Stimulated activated CD8-positive, alpha-beta memory T cell treated with anti-CD3 and anti-CD28 coated beads, Interleukin-2, amount 100 ng/mL, for 1 hour (primary cell): Measurements from ENCODE around the gene PDE6A.

Experiments
- DNase-seq, 2 donors: peaks; one replicate each; pipeline ENCODE4 v3.0.0-alpha.2; 2020; ENCODE audit warnings: low read depth in 2 of 2

PDE6A gene

DNA sequence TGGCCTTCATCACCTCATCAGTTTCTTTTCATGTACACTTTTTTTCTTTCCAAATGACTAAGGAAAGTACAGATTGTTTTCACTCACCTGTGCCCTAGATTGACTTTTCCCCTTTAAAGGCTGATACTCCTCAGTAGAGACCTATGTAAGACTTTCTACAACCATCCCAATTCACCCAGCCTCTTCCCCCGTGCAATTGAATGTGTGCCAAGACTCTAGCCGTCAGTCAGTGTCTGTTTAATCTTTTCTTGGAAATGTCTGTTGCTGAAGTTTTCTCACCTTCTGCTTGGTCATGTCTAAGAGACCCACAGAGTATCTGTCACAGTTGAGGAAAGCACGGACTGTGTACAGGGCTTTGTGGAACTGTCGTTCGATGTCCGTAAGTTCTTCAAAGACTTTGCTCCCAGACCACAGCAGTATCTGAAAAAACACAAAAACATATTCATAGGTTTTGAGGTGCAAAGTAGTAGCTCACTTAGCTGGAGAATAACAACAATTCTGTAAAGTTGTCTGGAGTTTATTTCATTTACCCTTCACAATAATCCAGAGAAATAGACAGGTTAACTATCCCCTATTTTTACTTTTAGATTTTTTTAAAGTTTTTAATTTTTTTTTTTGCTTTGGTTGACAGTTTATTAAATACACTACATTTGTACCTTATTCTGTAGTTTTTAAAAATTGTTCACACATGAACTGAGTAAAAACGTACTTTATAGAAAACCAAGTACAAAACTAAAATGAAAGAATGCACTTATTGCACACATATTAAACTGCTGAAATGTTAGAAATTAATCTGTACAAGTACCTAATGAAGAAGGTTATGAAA lies 13.6 kb downstream of the PDE6A start:
- no peak for DNase-seq

DNA sequence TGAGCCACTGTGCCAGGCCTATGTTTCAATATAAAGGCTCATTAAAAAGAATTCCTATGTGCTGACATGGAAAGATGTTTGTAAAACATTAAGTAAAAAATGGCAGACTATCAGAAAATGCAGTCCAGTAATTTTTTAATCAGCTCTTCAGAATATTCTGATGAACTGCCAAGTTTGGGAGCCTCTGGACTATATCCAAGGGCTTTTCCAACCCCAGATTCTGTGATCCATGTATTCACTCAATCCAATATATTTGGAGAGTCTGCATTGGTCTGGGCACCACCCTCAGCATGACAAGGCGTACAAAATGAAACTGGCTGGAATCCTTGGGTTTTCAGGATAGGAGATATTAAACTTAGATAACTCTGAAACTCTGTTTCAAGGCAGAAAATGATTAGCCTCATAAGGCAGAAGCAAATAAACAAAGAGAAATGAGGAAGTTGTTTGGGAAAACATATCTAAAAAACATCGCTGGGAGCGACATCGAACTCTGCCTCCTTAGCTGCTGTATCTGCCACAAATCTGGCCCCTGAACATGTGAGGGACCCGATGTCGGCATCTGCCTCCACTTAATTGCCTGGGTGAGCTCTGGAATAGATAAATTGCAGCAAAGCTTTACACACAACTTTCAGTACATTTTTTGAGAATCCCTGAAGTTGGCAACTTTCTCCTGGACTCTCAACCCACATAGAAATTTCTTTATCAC lies 14.4 kb downstream of the PDE6A start:
- DNase-seq = no peak

DNA sequence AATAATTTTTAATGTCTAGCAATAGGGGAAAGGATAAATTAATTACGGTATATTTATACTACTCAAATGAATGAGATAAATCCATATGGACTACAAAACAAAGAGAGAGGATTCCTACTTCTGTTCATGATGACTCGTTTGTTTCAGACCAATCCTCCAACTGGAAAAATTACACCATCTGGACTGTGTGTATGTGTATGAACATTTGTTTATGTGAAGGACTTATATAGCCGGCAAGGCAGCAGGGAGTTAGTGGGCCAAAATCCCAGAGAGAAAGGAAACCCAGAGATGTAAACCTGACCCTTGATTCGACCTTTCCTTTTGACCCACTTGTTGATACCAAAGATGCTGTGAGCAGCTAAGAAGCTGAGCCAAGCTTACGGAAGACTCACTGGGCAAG lies 20.1 kb downstream of the PDE6A start:
- DNase-seq = no peak

DNA sequence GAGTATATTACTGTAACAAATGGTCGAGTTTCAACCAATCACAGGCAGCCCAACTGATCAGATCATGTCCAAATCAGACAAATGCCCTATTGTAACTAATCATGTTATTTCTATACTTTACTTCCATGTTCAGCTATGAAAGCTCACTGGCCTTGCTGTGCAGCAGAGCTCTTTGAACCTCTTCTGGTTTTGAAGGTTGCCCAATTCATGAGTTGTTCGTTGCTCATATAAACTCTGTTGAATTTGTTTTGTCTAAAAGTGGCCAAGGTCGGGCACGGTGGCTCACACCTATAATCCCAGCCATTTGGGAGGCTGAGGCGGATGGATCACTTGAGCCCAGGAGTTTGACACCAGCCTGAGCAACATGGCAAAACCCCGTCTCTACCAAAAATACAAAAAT lies 21.6 kb downstream of the PDE6A start:
- no peak for DNase-seq

DNA sequence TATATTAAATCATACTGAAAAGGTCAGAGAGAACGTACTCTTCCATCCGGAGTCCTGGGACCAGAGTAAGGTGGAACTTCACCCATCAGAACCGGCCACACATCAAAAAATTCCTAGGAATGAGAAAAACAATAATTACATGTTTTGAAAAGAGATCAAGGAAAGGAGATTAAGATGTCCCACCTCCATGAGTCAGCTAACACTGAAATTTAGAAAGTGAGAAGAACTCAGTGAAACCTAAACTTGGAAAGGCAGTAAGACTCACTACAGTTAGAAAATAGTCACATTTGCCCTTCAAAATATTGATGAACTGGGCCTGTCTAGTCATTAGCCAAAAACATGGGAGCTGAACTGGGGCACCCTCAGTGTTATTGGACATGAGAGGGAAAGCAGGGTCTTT lies 23.0 kb downstream of the PDE6A start:
- DNase-seq = no peak

DNA sequence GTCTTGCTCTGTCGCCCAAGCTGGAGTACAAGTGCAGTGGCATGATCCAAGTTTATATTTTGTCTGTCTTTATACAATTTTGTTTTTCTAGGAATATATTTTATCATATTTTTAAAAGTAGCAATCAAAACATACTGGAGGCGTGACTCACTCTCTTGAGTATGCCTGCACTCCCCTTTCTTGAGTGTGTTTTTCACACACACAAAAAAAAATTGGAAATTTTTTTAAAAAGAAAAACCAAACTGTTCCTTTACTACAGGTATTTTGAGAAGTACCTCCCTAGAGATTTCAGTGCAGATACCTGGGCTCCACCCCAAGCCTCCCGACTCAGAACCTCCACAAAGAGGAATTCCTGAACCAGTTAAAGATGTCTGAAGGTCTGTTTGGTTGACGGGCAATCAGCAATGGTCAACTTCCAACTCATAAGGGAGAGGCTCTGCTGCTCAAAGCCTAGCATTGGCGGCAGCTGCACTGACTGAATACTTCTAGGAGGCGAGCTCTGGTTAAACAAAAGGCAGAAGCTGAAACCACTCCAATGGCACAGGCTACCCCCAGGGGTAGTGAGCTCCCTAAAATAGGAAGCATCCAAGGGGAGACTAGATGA lies 27.4 kb downstream of the PDE6A start:
- no peak for DNase-seq

DNA sequence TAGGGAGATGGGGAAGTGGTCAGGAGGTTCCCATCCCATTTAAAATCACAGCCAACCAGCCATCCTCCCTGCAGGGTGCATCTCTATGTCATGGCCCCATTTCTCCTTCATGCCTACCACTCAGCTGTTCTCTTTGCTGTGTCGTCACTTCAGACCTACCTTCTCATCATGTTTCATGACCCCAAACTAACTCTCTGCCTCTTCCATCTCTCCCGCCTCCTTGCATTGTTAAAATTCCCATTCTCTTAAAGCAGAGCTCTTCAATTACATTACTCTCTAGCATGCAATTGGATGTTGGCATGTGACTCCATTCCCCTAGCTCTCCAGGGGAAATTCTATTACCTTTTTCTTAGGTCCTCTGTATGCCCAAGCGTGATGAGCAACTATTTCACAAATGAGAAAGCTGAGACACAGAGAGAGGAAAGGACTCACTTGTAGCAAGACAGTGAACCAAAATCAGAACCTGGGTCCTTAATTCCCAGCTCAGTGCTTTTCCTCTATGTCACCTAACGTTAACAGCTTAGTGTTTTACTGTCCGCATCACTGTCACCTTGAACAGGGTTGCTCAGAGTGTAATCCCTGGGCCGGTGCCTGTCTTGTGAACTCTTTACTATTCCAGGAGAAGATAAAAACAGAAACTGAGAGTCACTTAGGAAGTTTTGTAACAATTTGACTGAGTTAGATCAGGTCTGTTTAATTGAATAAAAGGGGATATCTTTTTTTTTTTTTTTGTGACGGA lies 28.1 kb downstream of the PDE6A start:
- DNase-seq = no peak

DNA sequence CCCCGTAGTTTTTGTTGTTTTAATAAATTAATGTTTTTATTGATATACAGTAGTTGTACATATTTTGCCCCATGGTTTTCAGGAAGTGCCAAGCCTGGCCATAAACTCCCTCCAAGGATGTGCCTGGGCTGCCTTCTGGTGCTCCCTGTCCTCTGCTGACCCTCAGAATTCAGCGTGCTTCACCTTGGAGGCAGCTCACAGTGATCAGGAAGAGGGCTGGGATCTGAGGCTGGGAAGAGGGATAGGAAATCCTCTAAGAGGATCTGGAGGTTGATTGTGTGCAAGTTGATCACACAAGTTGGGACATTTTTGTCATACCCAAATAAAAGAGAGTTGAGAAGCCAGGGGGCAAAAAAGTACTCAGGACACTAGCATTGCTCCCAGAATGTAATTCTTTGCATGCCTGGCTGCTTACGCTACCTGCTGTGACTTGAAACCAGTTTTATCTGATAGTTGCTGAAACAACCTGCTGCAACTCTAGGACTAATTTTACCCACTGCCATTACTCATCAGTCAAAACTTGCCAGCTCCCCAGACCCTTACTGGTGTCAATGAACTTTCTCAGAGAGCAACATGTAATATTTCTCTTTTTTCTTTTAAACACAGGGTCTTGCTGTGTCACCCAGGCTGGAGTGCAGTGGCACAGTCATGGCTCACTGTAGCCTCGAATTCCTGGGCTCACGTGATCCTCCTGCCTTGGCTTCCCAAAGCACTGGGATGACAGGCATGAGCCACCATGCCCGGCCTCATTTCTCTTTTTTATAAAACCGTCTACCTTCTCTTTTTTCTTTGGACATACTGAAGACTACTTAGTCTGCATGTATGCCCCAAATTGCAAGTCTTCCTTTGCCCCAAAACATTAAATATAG lies 29.0 kb downstream of the PDE6A start:
- no peak for DNase-seq

DNA sequence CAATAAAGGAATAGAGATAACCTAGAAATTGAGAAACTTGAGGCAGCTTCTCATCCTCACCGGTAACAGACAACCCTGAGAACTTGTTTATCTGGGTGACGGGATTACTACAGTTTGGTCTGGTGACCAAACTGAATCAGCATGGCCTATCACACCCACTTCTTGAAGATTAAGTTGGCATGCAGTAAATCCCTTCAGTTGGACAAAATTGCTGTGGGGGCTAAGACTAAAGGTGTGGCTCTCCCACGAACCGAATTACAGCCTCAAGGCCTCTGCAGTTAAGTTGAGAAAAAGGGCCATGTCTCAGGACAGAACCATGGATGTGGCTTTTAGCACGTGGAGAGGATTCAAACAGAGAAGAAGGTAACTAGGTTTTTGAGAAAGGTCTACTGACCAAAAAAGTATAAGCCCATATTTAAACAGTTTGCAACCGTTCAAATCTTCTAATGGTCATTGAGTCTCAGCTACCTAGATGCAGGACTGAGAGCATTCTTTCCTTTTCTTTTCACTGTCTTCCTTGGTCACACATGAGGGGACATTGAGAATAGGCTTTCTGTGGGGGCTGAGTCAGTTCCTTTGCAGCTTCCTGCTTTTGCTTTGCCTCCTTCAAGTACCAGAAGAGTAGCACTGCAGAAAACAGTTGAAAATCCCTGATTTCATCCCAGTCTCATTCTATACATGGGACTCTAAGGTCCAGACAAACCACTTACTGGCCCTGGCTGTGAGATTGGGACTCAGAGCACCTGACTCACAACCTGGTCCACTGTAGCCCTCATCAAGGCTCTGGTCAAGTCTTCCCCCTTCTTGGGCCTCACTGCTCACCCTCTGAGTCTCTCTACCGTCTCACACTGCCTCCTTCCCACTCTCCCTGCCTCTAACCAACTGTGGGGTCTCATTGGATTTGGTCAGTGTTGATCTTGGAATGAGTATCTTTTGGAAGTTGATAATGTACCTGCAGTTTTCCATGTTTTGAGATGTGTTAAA lies 30.9 kb downstream of the PDE6A start:
- no peak for DNase-seq

DNA sequence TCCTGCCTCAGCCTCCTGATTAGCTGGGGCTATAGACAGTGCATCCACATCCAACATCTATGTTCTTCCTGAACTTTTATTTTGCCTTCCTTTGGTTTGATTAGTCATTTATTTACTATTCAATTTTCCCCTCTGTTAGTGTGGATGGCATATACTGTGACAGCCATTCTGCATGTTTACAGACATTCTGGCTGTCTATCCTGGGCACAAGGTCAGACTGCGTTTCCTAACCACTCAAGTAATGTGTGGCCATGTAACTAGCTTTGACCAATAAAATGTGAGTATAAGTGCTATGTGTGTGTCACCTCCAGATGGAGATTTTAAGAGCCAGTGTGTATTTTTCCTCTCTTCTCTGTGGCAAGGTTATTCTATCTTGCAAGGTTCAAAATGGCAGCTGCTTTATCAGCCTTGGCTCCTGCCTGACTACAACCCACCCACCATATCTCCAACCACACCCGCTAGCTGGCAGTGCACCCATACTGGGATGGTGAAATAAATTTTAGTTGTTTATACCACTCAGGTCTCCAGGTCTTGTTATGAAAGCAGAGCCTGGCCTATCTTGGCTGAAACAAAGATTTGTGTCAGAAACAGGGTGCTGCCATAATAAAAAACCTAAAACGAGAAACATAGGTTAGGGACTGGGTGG lies 32.2 kb downstream of the PDE6A start:
- DNase-seq = no peak

DNA sequence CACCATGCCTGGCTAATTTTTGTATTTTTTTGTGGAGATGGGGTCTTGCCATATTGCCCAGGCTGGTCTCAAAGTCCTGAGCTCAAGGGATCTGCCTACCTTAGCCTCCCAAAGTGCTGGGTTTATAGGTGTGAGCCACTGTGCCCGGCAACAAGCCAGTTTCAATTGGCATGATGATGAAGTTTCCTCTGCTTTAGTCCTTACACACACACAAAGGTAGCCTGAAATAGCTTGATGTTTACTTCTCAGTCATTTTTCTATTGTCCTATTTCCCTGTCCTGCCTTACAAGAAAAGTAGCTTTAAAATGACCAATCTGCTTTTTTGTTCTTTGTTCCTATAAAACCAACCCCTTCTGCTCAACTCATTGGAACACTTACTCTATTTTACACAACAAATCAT lies 33.6 kb downstream of the PDE6A start:
- no peak for DNase-seq

DNA sequence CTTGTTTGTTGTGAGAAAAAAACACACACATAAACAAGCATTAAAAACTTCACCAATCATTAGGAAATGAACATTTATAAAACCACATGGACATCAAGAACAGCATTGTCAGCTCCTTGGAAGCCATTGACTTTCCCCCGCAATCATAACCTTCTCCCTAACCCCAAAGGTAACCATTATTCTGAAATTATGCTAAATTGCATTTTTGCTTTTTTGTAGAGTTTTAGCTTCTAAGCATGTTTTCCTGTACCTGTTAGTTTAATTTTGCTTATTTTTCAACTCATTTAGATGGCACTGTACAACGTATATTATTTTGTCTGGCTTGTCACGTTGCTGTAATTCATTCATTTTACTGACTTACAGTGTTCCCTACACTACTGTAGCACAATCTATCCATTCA lies 36.8 kb downstream of the PDE6A start:
- DNase-seq = no peak

DNA sequence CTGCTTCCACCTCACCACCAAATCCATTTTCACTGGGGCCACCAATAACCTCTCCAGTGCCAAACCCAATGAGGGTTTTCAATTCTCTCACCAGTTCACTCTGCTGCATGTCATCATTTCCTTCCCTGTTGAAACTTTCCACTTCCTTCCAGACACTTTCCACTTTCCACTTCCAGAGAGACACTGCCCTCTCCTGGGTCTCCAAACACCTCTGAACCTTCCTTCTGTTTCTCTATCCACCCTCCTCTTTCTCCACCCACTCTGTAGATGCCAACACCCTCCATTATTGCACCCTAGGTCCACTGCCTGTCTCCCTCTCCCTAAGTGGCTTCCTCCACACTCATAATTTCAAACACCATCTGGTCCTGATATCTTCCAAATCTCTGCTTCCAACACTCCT lies 39.6 kb downstream of the PDE6A start:
- no peak for DNase-seq

DNA sequence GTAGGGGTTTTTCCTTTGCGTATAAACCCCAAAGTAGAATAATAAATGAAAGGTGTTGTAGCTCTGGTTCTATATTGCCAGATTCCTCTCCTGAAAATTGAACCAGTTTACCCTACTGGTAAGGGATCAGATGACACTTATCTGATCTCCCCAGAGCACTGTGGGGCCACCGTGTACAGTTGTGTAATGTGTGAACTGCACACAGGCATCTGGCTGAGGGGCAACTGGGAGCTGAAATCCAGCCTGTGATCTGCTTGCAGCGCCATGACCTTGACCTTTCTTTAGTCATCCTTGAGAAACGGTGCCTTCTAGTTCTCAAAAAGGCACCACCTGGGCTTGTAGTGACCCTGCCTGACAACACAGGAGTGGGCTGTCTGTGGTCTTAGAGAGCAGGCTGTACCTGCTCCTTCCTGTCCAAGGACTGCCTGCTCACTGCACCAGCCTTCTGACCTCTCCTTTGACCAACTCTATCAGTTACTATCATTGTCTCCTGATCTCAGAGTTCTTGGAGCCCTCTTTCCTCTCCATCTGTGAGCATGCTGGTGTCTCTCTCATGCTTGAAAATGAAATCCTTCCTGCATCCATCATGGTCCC lies 40.2 kb downstream of the PDE6A start:
- no peak for DNase-seq

DNA sequence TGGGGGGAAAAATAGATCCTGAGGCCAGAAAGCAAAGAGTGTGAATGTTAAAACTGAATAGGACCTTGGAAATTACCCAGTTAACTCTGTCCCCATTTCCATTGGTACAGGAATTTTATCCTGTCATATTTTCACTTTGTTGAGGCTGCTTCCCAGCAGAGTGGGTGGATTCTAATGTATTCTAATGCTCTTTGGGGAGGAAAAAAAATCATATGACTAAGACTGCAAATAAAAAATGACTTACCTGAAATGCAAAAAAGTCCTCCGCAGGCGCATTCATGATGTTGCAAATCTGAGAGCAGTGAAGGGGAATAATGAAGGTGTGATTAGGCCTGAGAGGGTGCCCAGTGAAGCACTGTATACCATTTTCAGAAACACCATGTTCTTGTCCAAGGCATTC lies 41.2 kb downstream of the PDE6A start:
- DNase-seq = no peak

DNA sequence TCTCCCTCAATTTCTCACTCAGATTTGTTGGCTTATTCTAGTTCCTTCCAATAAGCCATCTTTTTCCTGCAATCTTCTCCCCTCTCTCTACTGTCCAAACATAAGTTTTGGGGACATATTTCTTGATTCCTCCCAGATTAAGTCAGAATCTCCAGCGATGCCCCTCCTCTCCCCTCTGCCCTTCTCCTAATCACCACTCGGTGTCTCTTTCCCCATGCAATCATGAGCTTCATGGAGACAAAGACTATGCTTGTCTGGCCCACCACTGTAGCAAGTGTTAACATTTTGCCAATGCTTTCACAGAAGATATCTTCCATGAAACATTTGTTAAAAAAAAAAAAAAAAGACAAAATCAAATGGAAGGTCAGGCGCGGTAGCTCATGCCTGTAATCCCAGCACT lies 42.4 kb downstream of the PDE6A start:
- DNase-seq = no peak

DNA sequence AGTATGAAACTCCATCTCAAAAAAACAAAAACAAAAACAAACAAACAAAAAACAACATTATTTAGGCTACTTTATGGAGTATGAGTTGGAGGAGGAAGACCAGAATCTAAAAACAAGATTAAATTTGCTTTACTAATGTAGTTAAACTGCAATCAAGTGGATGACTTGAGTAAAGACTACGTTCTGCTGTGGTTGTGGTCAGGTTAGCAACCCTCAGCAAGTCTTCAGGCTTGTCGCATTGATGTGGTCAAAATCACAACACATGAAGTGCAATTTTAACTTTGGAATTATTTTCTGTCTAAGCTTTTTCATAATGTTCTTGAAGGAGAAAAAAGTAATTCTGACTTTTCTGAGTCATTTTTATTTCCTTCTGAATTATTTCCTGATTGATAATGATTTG lies 43.1 kb downstream of the PDE6A start:
- DNase-seq = no peak

DNA sequence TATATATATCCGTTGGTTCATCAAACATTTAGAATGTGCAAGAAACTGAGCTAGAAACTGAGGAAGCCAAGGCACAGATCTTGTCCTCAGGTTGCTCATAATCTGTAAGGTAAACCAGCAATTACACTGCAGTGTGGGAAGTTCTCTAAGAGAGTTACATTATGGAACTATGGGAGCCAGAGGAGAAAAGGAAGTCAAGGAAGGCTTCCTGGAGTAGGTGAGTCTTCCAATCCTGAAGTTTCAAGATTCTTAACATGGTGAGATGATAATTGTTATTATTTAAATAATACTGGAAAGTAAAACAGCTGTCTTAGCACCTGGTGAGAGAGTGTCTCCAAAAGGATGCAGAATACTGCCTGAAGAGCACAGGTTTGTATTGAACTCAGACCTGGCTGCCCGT lies 44.2 kb downstream of the PDE6A start:
- DNase-seq = no peak

DNA sequence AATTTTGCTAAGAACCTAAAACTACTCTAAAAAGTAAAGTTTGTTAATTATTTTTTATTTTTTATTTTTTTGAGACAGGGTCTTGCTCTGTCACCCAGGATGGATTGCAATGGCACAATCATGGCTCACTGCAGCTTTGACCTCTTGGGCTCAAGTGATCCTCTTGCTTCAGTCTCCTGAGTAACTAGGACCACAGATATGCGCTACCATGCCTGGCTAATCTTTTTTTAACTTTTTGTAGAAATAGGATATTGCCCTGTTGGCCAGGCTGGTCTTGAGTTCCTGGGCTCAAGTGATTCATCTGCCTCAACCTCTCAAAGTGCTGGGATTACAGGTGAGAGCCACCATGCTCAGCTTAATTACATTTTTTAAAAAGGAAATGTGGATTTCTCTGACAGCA lies 45.8 kb downstream of the PDE6A start:
- DNase-seq = no peak
